GM12878 (cell line): ENCODE data around the gene CRELD2. TPM values are rescaled to one million over a fixed set of nuclear protein-coding genes. Genes with fewer than 3 reads are reported as not detected.
A peak's percentile ranks its signal among the peaks of the same experiment; 100 is the strongest.

Experiments used
- BCL11A ChIP-seq: IDR thresholded peaks from 2 replicates; pipeline ENCODE4 v1.6.1; 2011; ENCODE audit warnings: low read depth, low read length
- CEBPZ ChIP-seq: fragments of 150-350 bp; IDR thresholded peaks from 2 replicates; pipeline ENCODE4 v1.6.1; 2016; ENCODE audit warnings: low read depth, low read length
- CTCF ChIP-seq, 3 experiments: IDR thresholded peaks in 2 of 3; conservative IDR thresholded peaks in 1 of 3; 2 replicates each; pipeline ENCODE4 v1.5.1; 2011; ENCODE audit warnings: low read depth in 3 of 3, low read length in 3 of 3, mild to moderate bottlenecking in 3 of 3, control low read depth in 2 of 3, moderate library complexity in 2 of 3, inconsistent platforms in 1 of 3, mixed read lengths in 1 of 3; ENCODE audit not compliant: control insufficient read depth in 2 of 3, insufficient read depth in 1 of 3; ENCODE audit errors: extremely low read depth in 1 of 3
- CUX1 ChIP-seq: IDR thresholded peaks from 2 replicates; pipeline ENCODE4 v1.6.1; 2012; ENCODE audit warnings: improper control_type of control experiment, low read depth, low read length; ENCODE audit not compliant: insufficient replicate concordance
- ETV6 ChIP-seq, 2 experiments: fragments of 450-650 bp in 1 of 2; IDR thresholded peaks in 1 of 2; conservative IDR thresholded peaks in 1 of 2; 2 replicates each; pipeline ENCODE4 v1.6.1; 2014; ENCODE audit warnings: antibody characterized with exemption in 1 of 2, borderline replicate concordance in 1 of 2, low read depth in 1 of 2, mild to moderate bottlenecking in 1 of 2, moderate library complexity in 1 of 2
- FOXM1 ChIP-seq: IDR thresholded peaks from 2 replicates; pipeline ENCODE4 v1.6.1; 2012; ENCODE audit warnings: low read depth, mild to moderate bottlenecking, inconsistent platforms, low read length, moderate library complexity
- HCFC1 ChIP-seq: fragments of 150-350 bp; IDR thresholded peaks from 2 replicates; pipeline ENCODE4 v1.6.1; 2014; ENCODE audit warnings: low read length
- MAX ChIP-seq: IDR thresholded peaks from 2 replicates; pipeline ENCODE4 v1.6.1; 2012; ENCODE audit warnings: low read depth, low read length, improper control_type of control experiment
- MEF2A ChIP-seq: IDR thresholded peaks from 2 replicates; pipeline ENCODE4 v1.6.1; 2011; ENCODE audit warnings: low read depth, mild to moderate bottlenecking, low read length, moderate library complexity; ENCODE audit not compliant: insufficient read depth
- NBN ChIP-seq: fragments of 450-650 bp; IDR thresholded peaks from 2 replicates; pipeline ENCODE4 v1.6.1; 2016
- POLR2A ChIP-seq: IDR thresholded peaks from 2 replicates; pipeline ENCODE4 v1.6.1; 2011; ENCODE audit warnings: low read depth, mild to moderate bottlenecking, low read length
- TARDBP ChIP-seq: IDR thresholded peaks from 2 replicates; pipeline ENCODE4 v1.6.1; 2016; ENCODE audit warnings: borderline replicate concordance
- ZNF207 ChIP-seq: fragments of 450-650 bp; IDR thresholded peaks from 2 replicates; pipeline ENCODE4 v1.6.1; 2014; ENCODE audit warnings: antibody characterized with exemption, mild to moderate bottlenecking, borderline replicate concordance
- polyA plus RNA-seq, 11 experiments: library from polyadenylated mRNA; depleted of rRNA in 4 of 11; unstranded in 6 of 11; stranded (reverse) in 5 of 11; fragments of >200 nt; fragmentation: Nextera tagmentation in 4 of 11; fragmentation: Illumina TruSeq in 1 of 11; extraction: Ambion mirVana in 4 of 11; extraction: Trizol in 1 of 11; gene quantifications; 1 replicate in 1 of 11; 2 replicates in 10 of 11; pipeline versions ENCODE4 v1.2.1 to v1.2.3, GENCODE V29; 2011 to 2016; ENCODE audit warnings: inconsistent platforms in 2 of 11, missing spikeins in 2 of 11, low read depth in 1 of 11
- total RNA-seq, 4 experiments: library from RNA; depleted of rRNA in 3 of 4; stranded (reverse); fragments of >200 nt in 3 of 4; fragmentation: Illumina TruSeq in 1 of 4; extraction: Trizol in 1 of 4; gene quantifications; 2 replicates each; pipeline versions ENCODE4 v1.2.1 to v1.2.3, GENCODE V29; 2013 to 2021

Gene CRELD2
- total and polyA plus RNA-seq, 10 of the 15 experiments (the other 5 are each of a cell fraction or from before 2014, with no cell fraction given) = 9.4 to 111 (median 25.9) TPM

- TF ChIP-seq CEBPZ (no peak), HCFC1 (peak; percentile 77), FOXM1 (no peak), BCL11A (no peak), CTCF (IDR thresholded peaks at IDR 0.05 in 2 of 3, conservative IDR thresholded peaks at IDR 0.05 in 1 of 3; ENCODE audit: control insufficient read depth in 2 of 3, extremely low read depth in 1 of 3, insufficient read depth in 1 of 3, low read depth in 3 of 3, low read length in 3 of 3) (no peak), ETV6 (conservative IDR thresholded peaks at IDR 0.05 in 1 of 2, IDR thresholded peaks at IDR 0.05 in 1 of 2; ENCODE audit: borderline replicate concordance in 1 of 2, low read depth in 1 of 2) (no peak), MAX (0 out of 2 replicates have a peak, but pooled peaks have one; percentile 28), ZNF207 (peak; percentile 59; the same call in 1 of the 2 replicates), TARDBP (0 out of 2 replicates have a peak, but pooled peaks have one; percentile 16), CUX1 (no peak), NBN (no peak), POLR2A (peak; percentile 76), MEF2A (no peak)
Observed at GRCh38 chr22:49917974-49918910, at the start of gene CRELD2, which contains the start of gene ALG12 (continued).
